HG03135 (cell line): ENCODE data around the gene EBF3.

Source experiments
- ATAC-seq: cut with Tn5 transposase; IDR thresholded peaks from one replicate; pipeline ENCODE4 v1.9.1; 2021; ENCODE audit warnings: mild to moderate bottlenecking, moderate library complexity; ENCODE audit not compliant: unreplicated experiment

The EBF3 gene

DNA sequence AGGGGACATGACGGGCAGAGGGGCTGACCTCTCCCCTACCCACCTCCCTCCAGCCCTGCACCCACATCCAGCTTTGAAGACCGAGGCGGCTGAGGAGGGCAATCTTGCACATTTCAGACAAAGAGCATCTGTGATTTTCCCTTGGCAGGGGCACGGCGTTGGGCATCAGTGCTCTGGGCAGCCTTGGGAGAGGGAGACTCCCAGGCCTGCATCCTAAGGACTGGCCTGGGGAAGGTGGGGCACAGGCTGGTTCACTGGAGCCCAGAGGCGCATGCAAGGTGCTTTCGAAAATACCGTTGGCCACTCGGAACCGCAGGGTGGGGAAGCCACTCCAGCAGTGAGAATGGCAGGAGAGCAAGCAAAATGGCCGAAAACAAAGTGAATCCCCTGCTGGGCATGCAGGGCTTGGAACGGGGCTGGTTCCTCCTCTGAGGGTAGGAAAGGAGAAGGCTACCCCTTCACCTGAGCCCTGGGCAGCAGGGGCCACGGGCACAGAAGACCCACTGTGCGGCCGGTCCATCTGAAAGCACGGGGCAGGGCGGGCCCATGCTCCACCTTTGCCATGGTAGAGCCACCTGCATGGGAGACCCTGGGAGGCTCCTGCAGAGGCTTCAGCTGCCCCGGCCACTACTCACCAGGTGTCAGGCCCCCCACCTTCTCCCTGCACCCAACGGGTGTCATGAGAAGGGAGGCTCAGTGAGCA is 49.8 kb downstream of the EBF3 start:
- no peak for ATAC-seq

DNA sequence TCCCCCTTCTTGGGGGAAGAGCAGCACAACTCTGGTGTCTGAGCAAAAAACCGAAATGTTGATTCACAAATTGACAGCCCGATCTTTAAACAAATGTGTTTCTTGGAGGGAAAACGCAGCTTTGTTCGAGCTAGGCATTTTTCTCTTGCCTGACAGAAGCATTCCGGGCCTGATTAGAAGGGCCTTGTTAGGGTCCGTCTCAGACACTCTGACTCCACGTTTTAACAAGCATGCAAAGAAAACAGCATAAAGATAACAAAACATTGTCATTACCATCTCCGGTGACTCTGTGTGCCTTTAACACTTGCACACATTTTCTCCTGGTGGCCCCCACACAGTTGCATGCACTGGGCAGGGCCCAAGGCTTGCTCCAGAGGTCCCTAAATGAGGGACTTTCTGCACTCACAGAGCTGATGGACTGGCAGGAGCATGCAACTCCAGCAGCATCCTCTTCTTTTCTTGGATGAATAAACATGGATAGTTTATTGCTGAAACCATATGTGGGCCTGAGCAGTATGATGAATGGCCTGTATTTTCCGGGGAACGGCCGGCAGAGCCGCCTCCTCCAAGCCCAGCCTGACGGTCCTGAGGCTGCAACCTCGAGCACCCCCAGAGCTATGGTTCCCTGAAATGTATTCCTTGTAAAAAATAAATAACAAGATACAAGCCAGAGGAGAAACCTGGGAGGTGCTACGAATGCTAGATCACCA is 50.9 kb downstream of the EBF3 start:
- no peak for ATAC-seq

DNA sequence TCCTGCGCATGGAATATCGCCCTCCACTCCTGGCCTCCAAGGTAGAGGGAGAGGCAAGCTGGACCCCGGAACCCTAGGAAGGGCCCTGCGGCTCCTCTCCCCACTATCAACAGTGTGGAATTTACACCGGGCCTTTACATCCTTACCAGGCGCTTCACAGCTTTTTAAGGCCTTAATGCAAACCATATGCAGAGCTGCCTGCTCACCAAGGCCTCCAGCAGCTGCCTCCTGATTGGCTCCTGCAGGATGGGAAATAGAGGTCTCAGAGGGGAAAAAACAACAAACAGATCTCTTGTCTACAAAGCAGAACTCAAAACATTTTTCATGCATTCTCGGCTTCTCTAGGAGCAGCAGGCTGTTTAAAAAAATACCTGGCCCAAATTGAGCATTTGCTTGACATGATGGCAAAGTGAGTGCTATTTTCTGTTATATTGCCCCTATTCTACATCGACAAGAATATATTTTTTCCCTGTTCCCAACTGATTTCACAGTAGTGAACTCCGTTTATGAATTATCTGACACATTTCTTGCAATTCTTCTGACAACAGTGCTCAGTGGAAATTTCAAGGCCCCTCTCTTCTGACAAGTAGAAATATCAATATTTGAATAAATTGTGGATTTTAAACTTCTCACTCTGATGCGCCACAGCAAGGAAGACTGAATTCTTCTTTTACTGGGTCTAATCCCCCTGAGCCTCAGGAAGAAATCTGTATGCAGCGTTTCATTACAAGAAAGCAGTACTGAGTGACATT is 51.7 kb downstream of the EBF3 start:
- ATAC-seq: no peak

DNA sequence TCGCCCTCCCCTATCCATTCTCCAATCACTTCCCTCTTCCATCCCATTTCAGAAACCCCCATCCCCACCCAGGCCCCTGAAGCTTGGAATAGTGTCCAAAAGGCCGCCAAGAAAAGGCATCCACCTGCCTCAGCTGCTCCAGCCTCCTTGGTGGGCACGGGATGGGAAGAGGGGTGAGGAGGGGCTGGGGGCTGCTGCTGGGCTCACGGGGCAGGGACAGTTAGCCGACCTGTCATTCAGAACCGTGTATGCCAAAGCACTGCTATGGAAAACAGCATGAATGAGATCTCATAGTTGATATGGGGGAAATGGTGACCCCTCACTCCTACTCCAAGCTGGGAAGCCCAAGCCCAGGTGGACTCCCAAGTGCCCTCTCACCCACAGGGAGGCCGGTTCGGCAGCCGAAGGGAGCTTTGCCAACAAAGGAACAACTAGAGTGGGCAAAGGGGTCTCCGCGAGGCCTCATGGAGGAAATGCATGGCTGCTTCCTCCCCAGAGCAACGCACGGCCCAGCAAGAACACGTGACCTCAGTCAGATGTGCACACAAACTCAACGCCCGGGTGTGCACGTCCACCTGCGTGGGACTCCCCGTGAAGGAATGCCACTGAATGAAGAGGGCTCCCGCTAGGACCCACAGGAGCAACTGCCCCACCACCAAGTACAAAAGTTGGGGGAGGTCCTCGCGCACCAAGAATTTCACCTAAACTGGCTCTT is 52.5 kb downstream of the EBF3 start:
- no peak for ATAC-seq

DNA sequence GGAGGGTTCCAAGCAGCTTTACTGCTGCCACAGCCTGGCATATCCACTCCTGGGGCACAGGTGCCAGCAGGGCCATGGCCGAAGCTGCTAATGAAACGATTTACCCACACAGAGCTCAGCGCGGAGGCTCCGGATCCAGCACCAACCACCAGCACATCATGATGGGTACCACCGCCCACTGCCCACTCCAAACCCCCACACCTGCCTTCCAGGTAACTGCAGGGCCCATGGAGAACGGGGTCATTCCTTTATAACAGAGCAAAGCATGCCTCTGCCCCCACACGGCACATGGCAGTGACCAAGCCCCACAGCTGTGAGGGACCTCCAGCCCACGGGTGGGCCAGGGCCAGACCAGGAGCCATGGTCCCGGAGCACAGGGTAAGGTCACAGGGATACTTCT is 53.2 kb downstream of the EBF3 start:
- ATAC-seq: no peak

DNA sequence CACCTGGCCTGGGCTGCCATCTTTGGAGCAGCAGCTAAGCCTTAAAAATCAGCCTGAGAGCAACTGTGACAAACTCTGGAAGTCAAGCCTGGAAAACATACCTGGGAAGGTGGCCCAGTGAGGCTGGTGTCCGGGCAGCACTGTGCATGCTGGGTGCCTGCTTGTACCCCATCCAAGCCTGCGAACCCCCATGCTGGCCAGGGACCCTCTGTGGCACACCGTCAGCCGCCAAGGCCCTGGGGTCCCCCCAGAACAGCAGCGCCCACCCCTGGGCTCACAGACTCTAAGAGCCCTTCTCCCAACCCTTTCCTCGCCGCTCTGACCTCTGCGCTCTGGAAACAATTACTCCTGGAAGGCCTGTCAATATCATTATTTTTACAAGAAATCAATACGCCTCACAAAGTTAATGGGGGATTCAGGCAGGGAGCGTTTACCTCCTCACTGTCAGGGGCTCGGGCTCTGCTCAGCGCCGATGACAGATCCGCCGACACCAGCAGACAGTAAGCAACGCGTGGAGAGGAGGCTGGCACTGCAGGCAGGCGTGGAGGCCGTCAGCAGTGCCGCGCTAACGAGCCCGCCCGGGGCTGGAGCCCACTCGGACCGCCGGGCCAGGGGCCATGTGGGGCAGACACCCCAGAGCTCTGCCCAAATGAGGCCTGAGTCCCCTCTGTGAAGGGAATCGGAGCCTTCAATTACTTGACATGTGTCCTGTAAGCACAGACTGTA is 54.4 kb downstream of the EBF3 start:
- ATAC-seq: no peak

DNA sequence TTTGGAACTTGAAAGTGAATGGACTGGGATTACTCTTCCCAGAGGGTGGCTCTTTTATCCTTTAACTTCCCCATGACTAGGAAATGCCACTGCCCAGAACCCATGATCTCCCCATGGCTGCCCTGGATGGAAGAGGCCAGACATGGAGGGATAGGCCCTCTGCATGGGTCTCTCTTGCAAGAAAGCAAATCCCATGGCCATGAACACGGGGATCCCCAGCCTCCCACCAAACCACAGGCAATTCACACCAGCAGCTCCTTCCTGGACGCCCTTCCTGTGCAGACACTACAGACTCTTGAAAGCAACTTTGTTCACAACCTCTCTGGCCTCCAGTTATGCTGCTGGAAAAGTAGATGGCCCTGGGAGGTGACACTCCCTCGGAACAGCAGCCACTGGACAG is 55.0 kb downstream of the EBF3 start:
- ATAC-seq: no peak

DNA sequence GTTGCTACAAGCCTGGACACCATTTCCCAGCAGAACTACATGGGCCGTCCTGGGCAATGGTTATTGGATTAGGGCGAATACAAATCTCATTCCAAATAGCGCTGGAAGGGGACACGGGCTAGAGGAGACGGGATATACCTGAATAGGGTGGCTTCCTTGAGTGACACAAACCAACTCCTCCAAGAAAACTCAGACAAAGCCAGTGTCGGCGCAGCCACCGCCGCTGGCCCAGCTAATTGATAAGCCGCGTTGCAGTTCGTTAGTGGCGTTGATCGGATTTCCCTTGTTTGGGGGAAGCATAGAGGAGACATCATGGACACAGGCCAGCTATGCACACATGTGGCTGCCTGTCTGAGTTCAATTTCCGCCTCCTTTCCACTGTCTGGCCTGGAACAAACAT is 55.7 kb downstream of the EBF3 start:
- ATAC-seq: no peak

DNA sequence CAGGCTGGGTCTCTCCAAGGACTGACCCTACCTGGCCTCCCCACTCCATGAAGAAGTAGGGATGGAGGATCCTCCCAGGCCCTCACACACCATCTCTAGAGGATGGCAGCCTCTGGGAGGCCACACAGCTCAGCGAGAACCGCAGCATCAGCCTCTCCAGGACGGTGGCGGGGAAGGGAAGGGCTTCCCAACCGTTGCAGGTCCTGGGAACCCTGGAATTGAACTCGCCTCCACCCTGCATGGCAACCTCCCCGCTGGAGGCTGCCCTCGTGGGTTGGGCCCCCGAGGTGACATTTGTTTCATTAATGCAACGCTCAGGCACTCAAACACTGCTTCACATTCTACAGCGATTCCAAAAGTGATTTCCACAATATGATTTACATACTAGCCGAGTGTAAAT is 58.5 kb downstream of the EBF3 start:
- no peak for ATAC-seq

DNA sequence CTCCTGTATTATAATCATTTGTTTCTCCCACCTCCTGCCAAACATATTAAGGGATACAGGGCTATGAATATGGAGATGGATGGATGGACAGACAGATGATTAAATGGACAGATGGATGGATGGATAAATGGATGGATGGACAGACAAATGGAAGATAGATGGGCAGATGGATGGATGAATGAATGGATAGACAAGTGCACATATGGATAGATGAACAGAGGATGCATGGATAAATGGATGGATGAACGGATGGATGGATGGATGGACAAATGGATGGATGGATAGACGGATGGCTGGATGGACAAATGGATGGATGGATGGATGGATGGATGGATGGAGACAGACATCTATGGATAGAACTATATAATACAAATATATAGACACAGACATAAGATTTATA is 59.8 kb downstream of the EBF3 start:
- ATAC-seq: no peak

DNA sequence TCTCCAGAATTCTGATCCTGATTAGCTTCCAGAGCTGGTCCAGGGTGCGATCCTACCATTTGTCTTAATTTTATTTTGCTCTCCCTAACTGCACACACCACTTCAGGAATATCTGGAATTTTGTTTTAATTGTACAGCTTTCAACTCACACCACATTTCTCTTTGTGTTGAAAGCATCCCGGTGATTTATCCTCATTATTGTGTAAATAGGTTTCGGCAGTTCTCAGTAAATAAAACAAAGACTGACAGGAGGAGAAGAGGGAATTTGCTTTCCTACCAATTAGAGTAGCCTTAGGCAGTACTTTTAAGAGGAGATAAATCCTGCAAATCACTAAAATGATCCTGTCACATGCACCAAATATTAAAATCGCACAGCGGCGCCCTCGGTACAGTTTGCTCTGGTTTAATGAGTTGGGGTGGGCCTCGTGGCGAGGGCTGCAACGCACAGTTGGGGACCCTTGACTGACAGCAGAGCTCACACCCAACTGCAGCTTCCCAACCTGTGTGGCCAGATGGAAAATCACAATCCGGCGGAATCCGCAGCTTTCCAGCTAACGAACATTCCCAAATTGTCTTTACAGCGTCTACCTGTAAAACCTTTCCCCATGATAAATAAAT is 62.6 kb downstream of the EBF3 start:
- ATAC-seq: no peak

DNA sequence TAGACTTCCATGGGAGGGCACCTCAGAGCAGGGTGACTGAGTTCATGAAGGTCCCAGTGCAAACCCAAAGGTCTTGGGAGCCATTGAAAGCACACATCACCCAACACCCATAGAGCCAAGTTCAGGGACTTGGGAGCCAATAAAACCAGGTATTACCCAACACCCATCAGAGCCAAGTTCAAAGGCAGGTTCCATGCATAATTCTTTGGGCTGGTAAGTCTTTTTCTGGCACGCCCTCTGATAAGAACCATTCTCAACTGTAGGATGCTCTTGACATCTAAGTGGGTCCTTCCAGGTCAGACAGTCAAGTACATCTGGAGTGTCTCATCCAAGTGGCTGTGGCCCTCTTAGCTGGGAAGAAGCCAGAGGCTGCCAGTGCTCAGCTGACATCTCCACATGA is 63.2 kb downstream of the EBF3 start:
- no peak for ATAC-seq

DNA sequence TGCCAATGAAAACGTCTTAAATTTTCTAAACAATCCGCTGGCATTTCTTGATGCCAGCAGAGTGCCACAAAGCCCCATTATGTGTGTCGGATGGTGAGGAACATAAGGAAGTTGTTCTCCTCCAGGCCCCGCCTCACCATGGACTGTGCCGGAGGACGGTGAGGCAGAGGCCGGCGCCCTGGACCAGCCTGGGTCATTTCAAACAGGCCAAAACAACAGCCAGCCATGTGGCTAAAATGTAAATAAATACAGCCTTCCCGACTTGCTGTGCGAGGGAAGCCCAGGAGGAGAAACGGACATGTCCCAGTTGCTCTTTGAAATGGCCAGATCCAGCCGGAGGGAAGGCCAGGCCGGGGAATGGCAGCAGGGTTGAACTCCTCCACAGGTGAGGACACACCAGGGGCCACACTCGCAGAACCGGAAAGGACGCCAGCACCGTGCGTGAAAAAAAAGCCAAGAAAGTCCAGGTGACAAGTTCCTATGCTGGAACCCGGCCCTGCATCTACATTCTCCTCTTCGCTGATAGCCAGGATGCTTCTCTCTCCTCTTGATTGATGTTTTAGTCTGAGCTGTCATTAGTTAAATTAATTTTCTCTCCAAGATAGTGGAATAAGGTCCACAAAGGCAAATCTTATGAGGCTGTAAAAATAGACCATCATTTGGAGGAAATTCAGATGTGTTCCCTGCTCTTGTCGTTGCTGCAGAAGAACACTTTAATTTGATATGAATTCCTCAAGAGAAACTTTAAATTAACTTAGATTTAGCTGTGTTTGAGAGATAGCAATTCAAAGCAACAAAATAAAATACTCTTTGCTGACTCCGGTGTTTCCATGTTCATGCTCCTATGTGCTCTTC is 64.6 kb downstream of the EBF3 start:
- ATAC-seq: no peak

DNA sequence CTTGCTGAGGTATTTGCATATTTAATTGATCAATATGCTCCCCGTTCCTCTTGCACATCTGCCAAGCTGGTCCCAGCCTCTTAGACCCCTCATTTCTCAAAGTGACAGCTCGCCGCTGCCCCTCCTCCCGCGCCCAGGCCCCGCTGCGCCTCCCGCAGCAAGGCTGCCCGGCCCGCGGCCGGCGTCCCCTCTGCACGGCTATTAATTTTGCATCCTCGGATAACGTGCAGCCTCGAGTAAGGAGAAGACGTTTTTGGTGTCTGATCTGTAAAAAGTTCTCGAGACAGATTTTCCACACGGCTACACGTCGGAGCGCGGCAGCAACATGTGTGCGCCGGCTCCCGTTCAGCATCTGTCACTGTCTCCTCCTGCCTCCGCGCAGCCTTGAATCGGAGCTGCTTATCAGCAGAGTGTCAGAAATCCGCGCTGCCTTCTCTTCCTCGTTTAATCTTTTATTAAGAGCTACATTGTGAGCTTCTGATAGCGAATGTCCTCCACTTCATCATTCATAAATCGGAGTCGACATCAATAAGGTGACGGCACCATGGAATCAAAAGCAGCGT is 65.3 kb downstream of the EBF3 start:
- no peak for ATAC-seq

DNA sequence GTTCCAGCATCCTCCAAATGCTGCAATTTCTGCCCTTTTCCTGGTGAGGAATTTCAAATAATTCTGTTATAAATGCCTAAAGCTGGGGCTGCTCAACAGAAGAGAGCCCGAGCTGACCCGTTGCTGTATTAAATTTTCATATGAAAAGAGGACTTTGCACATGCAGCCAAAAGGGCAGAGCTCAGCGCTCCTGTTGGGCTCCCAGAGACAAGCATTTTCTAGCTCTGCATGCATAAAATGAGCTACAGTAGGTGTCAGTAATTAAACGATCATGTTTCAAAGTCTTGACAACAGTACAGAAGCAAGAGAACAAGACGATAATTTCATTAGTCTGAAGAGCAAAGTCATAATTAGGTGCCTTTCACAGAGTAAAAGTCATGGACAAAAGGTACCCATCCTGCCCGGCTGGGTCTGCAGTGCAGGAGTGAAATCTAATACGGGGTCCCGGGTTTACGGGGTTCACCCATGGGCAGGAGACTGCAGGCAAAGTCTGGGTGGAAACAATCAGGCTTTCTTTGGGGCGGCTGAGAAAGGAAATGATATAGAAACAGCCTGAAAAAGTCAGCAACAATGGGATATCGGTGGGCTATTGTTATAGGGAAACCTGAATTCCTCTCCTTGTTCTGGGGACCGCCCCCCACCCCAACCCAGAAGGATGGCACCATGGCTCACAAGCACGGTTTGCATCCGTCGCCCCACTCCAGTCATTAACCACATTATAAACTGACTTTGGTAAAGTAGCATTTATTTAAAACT is 66.0 kb downstream of the EBF3 start:
- ATAC-seq: no peak

DNA sequence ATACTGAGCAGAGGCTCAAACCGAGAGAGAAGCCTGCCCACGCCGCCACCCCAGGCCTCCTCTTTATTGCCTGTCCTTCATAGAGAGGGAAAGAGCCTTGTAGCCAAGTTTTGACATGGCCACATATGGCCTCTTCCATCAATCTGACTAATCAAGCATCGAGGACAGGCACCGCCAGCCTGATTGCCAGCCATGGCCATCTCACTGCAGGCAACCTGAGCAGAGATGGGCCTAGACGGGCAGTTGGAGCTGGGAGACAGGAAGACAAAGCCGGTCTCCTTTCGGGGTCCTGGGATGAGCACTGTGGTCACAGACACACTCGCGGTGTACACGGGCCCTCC is 67.2 kb downstream of the EBF3 start:
- ATAC-seq: no peak

DNA sequence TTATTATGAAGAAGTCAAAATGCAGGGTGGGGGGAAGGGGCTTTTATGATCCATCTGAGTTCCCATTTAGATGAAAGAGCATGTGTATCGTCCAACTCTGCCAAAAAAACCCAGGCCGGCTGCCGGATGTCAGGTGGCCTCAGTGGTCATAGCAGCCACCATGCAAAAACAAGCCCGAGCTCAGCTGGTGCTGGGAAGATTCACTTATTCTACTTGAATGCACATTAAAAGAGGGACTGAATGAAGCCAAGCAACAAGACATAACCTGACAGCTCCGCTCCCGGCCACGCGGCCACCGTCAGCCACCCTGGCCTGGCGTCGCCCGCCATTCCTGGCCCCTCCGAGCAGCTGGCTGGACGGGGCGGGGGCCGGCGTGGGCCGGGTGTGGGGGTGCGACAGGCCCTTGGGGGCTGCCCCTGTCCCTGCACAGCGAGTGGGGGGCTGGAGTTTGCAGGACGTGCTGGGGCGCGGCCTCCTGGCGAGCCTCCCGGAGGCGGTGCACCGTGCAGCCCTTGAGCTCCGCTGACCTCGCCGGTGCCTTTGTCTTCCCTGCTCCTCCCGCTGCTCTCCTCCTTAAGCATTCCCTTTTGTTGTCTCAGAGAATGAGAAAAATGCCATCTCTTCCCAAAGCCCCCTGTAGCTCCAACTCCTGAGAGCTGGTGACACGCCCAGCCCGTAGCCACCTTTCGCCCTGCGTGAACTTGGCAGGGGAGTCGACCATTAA is 67.8 kb downstream of the EBF3 start:
- no peak for ATAC-seq

DNA sequence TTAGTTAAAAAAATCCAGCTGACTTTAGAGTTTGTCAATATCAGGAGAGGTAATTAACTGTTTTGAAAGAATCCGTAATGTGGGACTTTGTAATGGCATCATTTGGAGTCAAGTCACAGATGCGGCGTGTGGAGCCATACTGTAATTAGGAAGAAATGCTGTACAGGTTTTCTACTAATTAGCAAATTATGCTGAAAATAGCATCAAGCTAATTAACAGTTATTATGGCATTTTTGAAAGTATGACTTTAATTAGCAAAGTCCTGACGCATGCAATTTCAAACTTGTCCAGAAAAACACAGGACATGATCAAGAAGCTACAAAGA is 68.3 kb downstream of the EBF3 start:
- no peak for ATAC-seq
